ENCODE data around the gene PCID2.
A peak's percentile ranks its signal among the peaks of the same experiment; 100 is the strongest.

Gene PCID2

GRCh38 chr13:113209759-113210421 lies 1.4 kb upstream of the PCID2 start:
- peak overlapping the region; percentile 83 for H3K27ac ChIP-seq (ENCODE audit: low read depth, low read length)
- H3F3A ChIP-seq (ENCODE audit: control insufficient read depth, insufficient read depth): 0 out of 2 replicates have a peak, but pooled peaks cover 3% of the 10 kb centered on the region
- H3K79me2 ChIP-seq (ENCODE audit: control insufficient read depth, low read length): peaks cover 95% of the 10 kb centered on the region
- peaks cover 26% of the 10 kb centered on the region; the same call in 1 of the 2 replicates for H4K20me1 ChIP-seq (ENCODE audit: control insufficient read depth, insufficient read depth, low read depth, low read length)
- peak overlapping the region; percentile 77 for H3K4me3 ChIP-seq (ENCODE audit: low read length)
- H3K27me3 ChIP-seq (ENCODE audit: control insufficient read depth, low read length): no peaks in the 10 kb centered on the region
- peaks cover 47% of the 10 kb centered on the region for H3K4me1 ChIP-seq (ENCODE audit: control insufficient read depth, low read length)
- H3K36me3 ChIP-seq (ENCODE audit: control insufficient read depth, low read length): peaks cover 72% of the 10 kb centered on the region
- H3K9me2 ChIP-seq (replicated peaks; ENCODE audit: control insufficient read depth, low read length): no peaks in the 10 kb centered on the region
- peak overlapping the region; percentile 71 for H3K4me2 ChIP-seq (ENCODE audit: low read length)
- no peaks in the 10 kb centered on the region for H3K9me3 ChIP-seq (ENCODE audit: control insufficient read depth, insufficient read depth, low read length)
- TF ChIP-seq EZH2phosphoT487 (IDR thresholded peaks at IDR 0.05; ENCODE audit: borderline replicate concordance, low read length): no peak
- TF ChIP-seq CTCF (IDR thresholded peaks at IDR 0.05; ENCODE audit: low read depth, low read length, poor library complexity, severe bottlenecking): no peak

GRCh38 chr13:113209336-113209758 lies 878 bp upstream of the PCID2 start, which contains the start of gene CUL4A:
CUL4A (plus strand) TSS chr13:113209613; CDS start chr13:113209628, 15 bp downstream.
- TF ChIP-seq CTCF (IDR thresholded peaks at IDR 0.05; ENCODE audit: low read depth, low read length, poor library complexity, severe bottlenecking): no peak
- Histone ChIP-seq H3K27ac (ENCODE audit: low read depth, low read length) (peak within 1 kb of the TSS; percentile 83), H3K27me3 (ENCODE audit: control insufficient read depth, low read length) (no peaks in the 10 kb centered on the region), H3K4me1 (ENCODE audit: control insufficient read depth, low read length) (peaks cover 46% of the 10 kb centered on the region), H3K36me3 (ENCODE audit: control insufficient read depth, low read length) (peaks cover 73% of the 10 kb centered on the region), H3F3A (ENCODE audit: control insufficient read depth, insufficient read depth) (0 out of 2 replicates have a peak, but pooled peaks cover 3% of the 10 kb centered on the region), H3K4me2 (ENCODE audit: low read length) (peak within 1 kb of the TSS; percentile 77), H3K4me3 (ENCODE audit: low read length) (peak within 1 kb of the TSS; percentile 92), H4K20me1 (ENCODE audit: control insufficient read depth, insufficient read depth, low read depth, low read length) (peaks cover 21% of the 10 kb centered on the region; the same call in 1 of the 2 replicates), H3K9me2 (replicated peaks; ENCODE audit: control insufficient read depth, low read length) (no peaks in the 10 kb centered on the region), H3K79me2 (ENCODE audit: control insufficient read depth, low read length) (peaks cover 95% of the 10 kb centered on the region), H3K9me3 (ENCODE audit: control insufficient read depth, insufficient read depth, low read length) (no peaks in the 10 kb centered on the region)

GRCh38 chr13:113207890-113208420 lies 514 bp downstream of the PCID2 start:
- Histone ChIP-seq H3K4me2 (ENCODE audit: low read length) (peak overlapping the region; percentile 77), H3F3A (ENCODE audit: control insufficient read depth, insufficient read depth) (0 out of 2 replicates have a peak, but pooled peaks cover 3% of the 10 kb centered on the region), H3K79me2 (ENCODE audit: control insufficient read depth, low read length) (peaks cover 95% of the 10 kb centered on the region), H3K4me1 (ENCODE audit: control insufficient read depth, low read length) (peaks cover 57% of the 10 kb centered on the region), H4K20me1 (ENCODE audit: control insufficient read depth, insufficient read depth, low read depth, low read length) (peaks cover 24% of the 10 kb centered on the region; the same call in 1 of the 2 replicates), H3K27me3 (ENCODE audit: control insufficient read depth, low read length) (no peaks in the 10 kb centered on the region), H3K9me3 (ENCODE audit: control insufficient read depth, insufficient read depth, low read length) (no peaks in the 10 kb centered on the region), H3K4me3 (ENCODE audit: low read length) (peak overlapping the region; percentile 92), H3K36me3 (ENCODE audit: control insufficient read depth, low read length) (peaks cover 73% of the 10 kb centered on the region), H3K9me2 (replicated peaks; ENCODE audit: control insufficient read depth, low read length) (no peaks in the 10 kb centered on the region), H3K27ac (ENCODE audit: low read depth, low read length) (peak overlapping the region; percentile 83)
- TF ChIP-seq CTCF (IDR thresholded peaks at IDR 0.05; ENCODE audit: low read depth, low read length, poor library complexity, severe bottlenecking): no peak
- TF ChIP-seq EZH2phosphoT487 (IDR thresholded peaks at IDR 0.05; ENCODE audit: borderline replicate concordance, low read length): no peak

Data from DOHH2 (cell line).